NCI-H524 treated with DMSO at 0.1 percent for 48 hours (cell line): Measurements from ENCODE around the gene LY9.

Source experiments
- DNase-seq: peaks from one replicate; lab custom pipeline; 2025; lab: John Stamatoyannopoulos, UW

LY9 gene

DNA sequence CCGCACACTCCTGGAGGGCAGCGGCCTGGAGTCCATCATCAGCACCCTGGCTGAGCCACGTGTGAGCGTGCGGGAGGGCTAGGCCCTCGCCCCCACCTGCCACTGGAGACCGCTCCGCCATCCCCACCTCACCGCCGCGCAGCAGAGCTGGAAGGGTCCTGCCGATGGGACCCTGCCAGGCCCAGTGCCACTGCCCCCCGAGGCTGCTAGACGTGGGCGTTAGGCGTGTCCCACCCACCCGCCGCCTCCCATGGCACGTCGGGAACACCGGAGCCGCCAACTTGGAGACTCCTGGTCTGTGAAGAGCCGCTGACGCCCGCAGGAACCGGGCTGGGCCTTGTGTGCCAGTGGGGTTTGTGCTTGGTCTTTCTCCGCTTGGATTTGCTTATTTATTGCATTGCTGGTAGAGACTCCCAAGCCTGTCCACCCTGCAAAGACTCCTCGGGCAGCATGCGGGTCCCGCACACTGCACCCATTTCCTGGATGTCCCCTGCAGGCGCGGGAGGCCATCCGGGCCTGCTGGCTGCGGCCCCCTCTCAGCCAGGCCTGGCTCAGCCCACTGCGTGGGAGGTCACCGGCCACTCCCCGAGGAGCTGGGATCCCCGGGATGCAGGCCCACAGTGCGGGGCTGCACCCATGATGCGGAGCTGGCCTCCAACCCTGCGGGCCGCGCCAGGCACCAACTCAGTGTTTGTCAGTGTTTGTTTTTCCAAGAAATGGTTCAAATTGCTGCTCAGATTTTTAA is 6.0 kb downstream of the LY9 start:
- no peak for DNase-seq

DNA sequence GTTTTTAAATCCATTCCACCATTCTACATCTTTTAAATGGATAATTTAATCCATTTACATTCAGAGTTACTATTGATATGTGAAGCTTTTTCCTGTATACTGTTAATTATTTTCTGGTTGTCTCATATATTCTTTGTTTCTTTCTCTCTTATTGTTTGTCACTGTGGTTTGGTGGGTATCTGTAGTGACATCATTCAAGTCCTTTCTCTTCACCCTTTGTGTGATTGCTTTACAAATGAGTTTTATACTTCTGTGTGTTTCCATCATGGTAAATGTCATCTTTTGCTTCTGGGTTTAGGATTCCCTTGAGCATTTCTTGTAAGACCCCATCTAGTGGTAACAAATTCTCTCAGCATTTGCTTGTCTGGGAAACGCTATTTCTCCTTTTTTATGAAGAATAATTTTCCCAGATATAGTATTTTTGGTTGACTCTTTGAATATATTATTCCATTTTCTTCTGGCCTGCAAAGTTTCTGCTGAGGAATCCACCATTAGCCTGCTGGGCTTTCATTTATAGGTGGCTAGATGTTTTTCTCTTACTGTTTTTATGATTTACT is 10.2 kb downstream of the LY9 start:
- no peak for DNase-seq

DNA sequence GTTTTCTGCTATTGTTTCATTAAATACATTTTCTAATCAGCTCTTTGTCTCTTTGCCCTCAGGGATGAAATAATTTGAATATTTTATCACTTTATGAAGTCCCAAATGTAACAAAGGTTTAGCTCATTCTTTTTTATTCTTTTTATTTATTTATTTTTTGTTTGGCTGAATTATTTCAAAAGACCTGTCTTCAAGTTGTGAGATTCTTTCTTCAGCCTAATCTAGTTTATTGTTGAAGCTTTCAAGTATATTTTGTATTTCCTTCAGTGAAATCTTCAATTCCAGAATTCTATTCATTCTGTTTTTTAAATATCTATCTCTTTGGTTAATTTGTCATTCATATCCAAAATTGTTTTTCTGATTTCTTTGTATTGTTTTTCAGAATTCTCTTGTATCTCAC is 10.8 kb downstream of the LY9 start:
- no peak for DNase-seq

DNA sequence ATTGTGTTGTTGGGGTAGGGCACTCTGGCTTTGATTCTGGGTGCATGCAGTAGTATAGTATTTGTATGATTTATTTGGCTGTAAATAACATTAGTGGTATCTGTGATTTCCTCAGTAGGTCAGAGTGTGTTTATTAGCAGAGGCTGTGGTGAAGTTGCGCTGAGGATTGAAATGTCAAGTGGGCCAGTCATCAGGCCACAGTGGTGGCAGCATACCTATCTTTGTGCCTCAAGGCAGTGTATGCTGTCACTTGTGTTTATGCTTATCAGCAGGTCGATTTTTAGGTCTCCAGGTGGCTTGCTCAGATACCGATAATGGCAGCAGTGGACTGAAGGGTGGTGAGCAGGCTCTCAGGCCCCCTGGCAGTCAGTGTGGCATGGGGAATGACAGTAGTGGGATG is 11.3 kb downstream of the LY9 start:
- no peak for DNase-seq

DNA sequence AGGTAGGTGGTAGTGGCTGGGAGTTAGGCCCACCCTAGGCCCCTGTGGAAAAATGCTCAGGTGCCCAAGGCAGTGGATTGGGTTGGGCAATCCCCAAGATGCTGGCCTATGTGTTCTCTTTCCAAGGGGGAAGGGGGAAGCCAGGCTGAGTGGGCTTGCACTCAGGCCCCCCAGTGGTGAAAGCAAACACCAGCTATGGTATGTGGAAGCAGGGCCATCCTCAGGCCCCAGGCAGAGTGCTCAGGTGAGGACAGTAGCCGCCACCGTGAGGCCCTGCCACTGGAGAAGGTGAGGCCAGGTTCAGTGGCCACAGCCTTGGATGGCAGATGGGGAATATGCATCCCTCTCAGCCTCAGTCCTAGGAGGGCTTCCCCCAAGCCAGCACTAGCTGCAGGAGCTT is 11.8 kb downstream of the LY9 start:
- DNase-seq, result no peak

DNA sequence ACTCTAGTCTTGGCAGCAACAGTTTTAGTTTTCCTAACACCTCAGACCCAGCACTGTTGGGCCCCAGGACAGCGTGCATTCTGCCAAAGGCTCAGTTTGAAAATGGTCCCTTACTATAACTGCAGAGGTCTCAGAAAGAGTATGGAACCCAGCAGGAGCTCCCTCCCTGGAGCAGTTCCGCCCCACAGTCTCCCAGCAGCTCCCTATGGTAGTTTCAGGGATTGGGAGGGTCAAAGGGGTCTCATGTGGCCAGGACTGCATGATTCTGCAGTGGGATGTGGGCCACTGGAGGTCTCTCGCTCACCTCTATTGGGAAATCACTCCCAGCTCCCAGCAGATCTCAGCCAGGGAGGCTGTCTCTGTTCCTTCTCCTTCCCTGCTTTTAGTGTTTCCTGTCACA is 12.3 kb downstream of the LY9 start:
- DNase-seq, result no peak

DNA sequence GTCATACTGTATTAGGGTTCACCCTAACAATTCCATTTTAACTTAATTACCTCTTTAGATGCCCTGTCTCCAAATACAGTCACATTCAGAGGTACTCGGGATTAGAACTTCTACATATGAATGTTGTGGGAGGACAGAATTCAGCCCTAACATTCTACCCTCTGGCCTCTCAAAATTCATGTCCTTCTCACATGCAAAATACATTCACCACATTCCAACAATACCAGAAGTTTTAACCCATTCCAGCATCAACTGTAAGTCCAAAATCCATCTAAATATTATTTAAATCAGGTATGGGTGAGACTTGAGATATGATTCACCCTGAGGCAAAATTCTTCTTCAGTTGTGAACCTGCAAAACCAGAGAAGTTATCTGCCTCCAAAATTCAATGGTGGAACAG is 14.5 kb downstream of the LY9 start:
- DNase-seq, result no peak

DNA sequence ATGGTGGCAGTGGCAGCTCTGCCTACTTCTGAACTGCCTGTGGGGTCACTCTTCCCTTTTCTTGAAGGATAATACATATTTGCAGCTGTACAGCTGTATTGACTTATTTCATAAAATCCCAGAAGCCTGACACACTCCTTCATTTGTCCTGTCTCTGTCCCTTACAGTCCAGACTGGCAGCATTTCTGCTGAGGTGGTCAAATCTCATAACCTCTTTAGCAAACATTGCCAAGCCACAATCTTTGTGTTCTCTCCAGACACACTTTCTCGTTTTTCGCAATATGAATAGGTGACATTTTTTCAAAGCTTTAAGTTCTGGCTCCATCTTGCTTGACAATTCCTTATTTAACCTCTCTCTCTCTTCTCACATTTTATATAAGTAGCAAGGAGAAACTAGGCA is 15.2 kb downstream of the LY9 start:
- DNase-seq, result no peak

DNA sequence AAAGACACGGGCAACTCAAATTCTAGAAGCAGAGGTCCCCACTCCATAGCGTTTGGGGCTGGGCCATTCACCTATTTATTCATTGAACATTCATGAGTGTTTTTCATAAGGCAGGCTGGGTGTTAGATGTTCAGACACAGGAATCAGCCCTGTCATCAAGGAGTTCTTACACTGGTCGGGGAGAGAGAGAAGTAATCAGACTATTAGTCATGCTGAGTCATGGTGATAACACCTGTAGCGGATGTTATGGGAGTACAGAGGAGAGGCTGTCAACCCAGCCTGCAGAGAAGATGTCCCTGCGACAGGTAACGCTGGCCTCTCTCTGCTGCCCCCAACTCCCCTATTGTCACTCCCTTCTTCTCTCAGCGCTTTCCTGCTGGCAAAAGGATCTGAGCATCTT is 17.2 kb downstream of the LY9 start:
- no peak for DNase-seq

DNA sequence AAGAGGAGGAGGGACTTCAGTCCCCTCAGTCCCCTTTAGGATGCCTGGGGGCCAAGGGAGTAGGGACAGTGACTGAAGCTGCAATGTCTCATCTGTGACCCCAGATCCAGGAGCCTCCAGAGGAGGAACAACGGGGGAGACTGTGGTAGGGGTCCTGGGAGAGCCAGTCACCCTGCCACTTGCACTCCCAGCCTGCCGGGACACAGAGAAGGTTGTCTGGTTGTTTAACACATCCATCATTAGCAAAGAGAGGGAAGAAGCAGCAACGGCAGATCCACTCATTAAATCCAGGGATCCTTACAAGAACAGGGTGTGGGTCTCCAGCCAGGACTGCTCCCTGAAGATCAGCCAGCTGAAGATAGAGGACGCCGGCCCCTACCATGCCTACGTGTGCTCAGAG is 18.3 kb downstream of the LY9 start:
- no peak for DNase-seq

DNA sequence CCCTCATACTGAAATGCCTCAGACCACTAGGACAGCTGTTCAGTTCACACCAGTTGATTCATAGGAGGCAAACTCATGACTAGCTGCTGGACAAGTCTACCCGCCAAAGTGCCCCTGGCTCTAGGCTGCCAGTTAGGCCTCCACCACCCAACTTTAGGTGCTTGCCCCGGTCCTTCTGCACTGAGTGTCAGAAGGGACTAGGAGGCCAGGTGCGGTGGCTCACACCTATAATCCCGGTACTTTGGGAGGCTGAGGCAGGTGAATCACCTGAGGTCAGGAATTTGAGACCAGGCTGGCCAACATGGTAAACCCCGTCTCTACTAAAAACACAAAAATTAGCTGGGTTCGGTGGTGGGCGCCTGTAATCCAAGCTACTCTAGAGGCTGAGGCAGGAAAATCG is 18.9 kb downstream of the LY9 start:
- no peak for DNase-seq

DNA sequence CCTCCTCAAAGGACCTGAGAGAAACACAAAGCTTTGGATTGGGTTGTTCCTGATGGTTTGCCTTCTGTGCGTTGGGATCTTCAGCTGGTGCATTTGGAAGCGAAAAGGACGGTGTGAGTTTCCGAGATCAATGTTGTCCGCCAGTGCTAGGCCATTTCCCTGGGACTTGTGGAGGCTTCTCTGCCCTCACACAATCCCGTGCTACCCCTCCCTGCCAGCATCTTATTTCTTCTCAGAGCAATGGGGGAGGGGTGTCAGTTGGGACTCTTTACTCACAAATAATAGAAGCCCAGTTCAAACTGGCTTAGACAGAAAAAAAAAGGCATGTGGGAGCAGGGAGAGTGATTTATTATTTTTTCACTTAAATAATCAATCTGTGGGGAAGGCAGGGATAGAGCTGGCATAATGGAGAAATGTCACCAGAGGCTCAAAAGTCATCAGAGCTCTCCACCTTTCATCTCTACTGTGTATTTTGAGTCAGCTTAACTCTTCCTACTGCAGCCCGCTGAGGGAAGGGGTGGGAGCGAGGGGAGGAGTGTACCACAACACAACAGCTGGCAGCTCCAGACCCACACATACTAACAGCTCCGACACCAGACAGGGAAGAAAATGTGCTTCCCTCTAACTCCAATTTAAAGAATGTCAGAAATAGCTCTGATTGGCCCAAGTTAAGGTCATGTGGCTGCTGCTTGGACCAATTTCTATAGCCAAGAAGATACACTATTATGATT is 22.4 kb downstream of the LY9 start:
- DNase-seq, result no peak

DNA sequence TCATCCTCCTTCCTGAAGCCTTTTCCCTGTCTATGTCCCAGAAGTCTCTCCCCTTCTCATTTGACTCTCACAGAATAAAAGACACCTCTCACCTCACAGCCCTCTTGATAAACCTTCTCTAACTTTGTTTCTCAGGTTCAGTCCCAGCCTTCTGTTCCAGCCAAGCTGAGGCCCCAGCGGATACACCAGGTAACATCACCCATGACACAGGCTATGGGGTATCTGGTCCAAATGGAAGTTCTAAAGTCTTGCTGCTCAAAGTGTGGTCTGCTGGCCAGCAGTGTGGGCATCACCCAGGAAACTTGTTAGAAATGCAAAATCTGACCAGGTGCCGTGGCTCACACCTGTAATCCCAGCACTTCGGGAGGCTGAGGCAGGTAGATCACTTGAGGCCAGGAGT is 23.2 kb downstream of the LY9 start:
- DNase-seq, result no peak

DNA sequence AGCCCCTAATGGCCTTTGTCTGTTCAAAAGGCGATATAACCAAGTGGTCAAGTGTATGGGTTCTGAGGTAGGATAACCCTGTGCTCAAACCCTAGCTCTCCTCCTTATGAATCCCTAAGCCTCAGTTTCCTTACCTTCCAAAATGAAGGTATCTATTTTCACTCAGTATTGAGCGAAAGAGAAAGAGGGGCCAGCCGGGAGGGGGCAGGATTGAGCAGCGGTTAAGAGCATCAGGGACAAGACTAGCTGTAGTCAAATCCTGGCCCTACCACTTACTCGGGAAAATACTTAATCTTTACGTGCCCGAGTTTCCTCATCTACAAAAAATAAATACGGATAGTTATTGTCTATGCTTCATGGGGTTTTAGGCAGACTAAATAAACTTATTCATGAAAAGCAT is 25.7 kb downstream of the LY9 start:
- DNase-seq, result no peak

DNA sequence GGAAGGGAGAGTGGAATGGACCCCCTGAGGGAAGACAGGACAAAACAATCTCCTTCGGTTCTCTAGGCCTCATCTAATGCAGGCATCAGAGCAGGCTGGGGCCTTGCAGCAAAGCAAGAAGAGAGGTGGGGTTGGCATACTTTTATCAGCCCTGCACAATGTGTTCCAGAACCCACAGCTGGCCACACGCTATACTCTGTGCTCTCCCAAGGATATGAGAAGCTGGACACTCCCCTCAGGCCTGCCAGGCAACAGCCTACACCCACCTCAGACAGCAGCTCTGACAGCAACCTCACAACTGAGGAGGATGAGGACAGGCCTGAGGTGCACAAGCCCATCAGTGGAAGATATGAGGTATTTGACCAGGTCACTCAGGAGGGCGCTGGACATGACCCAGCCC is 27.3 kb downstream of the LY9 start:
- DNase-seq, result no peak

DNA sequence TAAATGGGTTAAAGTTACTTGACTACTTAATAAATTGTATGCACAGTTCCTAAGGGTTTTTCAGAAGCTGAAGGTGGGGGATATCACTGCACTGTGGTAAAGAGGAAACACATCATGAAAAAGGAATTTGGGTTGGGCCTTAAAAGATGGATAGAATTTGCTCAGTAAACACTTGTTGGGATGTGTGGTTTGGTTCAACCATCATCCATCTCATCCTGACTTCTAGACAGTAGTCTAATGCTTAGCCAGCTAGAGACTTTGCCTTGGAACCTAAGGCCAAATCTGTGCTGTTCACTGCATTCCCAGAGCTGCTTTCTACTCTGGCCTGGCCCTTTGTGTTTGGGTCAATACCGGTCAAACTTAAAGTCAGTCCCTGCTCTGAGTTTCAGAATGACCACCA is 30.6 kb downstream of the LY9 start:
- no peak for DNase-seq

DNA sequence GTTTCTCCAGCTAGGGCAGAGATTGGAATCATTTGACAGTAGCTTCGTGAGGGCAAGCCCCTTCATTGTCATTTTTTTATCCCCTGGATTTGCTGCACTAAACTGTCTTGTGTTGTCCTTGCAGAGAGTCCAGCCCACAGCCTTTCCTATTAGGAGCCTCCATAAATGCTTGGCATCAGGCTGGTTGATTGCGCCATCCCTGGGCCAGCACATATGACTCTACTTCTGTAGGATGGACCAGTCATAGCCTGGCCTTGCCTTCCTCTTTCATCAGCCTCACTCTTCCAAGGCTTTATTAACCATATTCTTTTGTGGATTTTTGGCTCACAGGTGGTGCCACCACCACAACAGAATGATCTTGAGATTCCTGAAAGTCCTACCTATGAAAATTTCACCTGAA is 31.4 kb downstream of the LY9 start:
- no peak for DNase-seq

DNA sequence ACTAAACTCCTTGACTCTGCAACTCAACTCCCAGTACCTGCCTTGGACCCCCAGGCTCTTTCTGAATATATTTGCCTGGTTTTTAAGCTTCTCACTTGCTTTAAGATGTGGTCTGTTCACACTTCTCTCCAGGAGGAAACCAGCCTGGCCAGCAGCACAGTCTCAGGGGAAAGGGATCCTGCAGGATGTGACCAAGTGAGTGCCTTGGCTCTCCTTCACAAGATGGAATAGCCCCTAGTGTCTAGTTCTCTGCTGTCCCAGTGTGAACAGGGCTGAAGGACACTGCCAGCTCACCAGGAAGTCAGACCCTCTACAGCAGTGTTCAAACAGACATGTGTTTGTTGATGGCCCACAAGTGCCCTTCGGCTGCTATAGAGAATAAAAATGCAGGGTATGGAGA is 33.8 kb downstream of the LY9 start:
- DNase-seq, result no peak

DNA sequence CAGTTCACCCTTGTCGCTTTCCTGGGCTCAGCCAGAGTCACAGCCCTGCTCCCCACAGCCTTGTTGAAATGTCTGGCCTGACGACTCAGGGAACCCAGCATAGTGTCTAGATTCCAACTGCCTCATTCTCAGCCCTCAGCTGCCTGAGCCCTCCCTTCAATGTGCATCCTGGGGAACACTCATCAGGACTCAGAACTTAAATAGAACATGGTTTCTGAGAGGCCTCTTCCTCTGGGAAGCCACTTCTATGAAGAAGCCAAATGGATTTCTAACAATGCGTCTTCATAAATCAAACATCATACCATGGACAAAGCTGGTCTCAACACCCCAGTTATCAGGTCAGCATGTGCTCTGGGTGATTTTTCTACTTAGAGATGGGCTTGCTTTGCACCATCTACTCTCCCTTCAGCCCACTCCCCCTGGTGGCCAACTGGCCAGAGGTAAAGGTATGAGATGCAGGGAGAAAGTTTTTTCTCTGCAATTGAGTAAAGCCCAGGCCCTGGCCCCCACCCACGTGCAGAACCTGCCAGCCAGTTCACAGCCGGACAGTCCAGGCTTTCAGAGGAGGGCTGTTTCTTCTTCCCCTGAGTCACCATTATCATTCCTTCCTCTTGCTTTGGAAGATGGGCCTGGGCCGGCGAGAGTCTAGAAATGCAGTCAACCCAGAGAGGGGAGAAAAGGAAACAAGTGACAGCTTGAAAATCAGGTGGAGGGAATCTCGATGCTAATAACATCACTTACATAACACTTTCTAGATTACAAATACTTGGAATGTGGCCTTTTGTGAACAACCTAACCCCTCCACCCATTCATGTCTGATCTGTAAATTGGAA is 34.6 kb downstream of the LY9 start:
- DNase-seq, result no peak

DNA sequence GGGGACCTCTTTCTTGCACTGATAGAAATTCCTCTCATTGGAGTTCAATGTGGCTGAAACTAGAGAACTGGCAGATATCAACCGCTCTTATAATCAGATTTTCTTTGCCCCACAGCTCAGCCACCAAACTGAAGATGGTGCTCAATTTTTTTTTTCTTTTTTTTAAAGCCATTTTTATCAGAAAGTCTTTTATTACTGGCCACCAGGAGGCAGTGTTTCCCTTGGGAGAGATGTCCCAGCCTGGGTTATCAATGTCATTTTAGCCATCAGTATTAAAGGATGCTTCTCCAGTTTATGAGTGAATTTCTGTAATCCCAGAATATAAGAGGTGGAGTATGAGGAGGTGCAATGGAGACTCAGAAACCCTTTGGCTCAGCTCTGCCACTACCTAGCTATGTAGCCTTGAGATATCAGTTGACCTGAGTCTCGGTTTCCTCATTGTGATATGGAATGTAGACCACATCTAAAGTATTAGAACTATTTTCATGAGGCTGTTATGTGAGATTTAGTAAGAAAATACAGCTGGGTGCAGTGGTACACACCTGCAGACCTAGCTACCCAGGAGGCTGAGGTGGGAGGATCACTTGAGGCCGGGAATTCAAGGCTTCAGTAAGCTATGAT is 39.1 kb downstream of the LY9 start:
- no peak for DNase-seq

DNA sequence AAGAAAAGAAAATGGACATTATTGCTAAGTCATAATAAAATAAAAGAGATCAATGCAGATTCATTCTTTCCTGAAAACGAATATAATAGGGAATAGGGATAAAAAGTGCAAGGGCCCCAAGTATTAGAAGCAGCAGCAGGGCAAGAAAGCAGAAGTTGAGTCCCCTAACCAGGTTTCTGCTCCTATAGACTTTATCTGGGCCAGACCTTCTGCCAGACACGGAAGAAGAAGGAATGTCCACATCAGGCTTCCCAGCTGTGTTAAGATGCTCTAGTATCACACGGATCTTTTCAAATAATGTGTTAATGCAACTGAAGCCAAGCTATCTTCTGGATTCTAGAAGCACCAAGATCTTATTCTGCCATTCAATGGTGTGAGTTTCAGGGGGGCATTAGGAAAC is 39.8 kb downstream of the LY9 start:
- no peak for DNase-seq

DNA sequence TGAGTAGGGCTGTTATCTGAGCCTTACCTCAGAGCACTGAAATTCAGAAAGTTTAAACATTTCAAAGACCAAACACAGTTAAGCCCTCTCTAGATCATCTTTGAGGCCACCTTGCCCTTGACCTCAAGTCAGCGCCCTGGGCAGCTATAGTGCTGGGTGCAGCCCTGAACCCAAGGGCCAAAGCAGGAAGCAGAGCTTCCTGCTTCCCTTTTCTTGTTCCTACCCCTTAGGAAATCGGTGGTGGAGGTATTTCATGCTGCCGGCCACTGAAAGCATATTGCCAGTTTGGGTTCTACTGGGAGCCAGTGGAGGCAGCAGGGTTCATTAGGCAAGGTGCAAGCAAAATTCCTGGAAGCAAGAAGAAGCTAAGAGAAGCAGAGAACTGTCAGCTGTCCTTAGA is 40.6 kb downstream of the LY9 start:
- no peak for DNase-seq
